HUES48 (cell line): ENCODE results near the gene LHFPL3.
"Not testable (repeated sequence)": the region's sequence is repeated elsewhere in the genome, so short reads cannot be mapped to it uniquely, and the experiment has no call there.

Source experiments
- H3K27ac ChIP-seq: one replicate; pipeline ENCODE4 v1.7.0; 2013; ENCODE audit warnings: low read depth, low read length, inconsistent platforms
- H3K27me3 ChIP-seq: 2 replicates; pipeline ENCODE4 v1.6.1; 2013; ENCODE audit warnings: mild to moderate bottlenecking, low read length; ENCODE audit not compliant: control insufficient read depth, insufficient read depth
- H3K36me3 ChIP-seq: 2 replicates; pipeline ENCODE4 v1.6.1; 2013; ENCODE audit warnings: low read length; ENCODE audit not compliant: control insufficient read depth, insufficient read depth
- H3K4me1 ChIP-seq: 2 replicates; pipeline ENCODE4 v1.6.1; 2013; ENCODE audit warnings: mild to moderate bottlenecking, low read length; ENCODE audit not compliant: control insufficient read depth, insufficient read depth
- H3K4me3 ChIP-seq: 2 replicates; pipeline ENCODE4 v1.5.1; 2013; ENCODE audit warnings: mild to moderate bottlenecking, low read depth, low read length
- H3K9ac ChIP-seq: 2 replicates; pipeline ENCODE4 v1.6.1; 2013; ENCODE audit warnings: mild to moderate bottlenecking, low read depth, low read length, moderate library complexity
- H3K9me3 ChIP-seq: 2 replicates; pipeline ENCODE4 v1.6.1; 2013; ENCODE audit warnings: low read length; ENCODE audit not compliant: control insufficient read depth, insufficient read depth

The LHFPL3 gene

GRCh38 chr7:104931181-104931781 is 602.9 kb downstream of the LHFPL3 start:
- H3K9ac ChIP-seq = no peak overlapping the region
- no peaks in the 10 kb centered on the region for H3K36me3 ChIP-seq
- H3K4me3 ChIP-seq = no peak overlapping the region
- peak overlapping the region; percentile 76 for H3K27ac ChIP-seq
- H3K27me3 ChIP-seq = no peaks in the 10 kb centered on the region
- H3K4me1 ChIP-seq = peaks cover 6% of the 10 kb centered on the region; the same call in 1 of the 2 replicates
- no peaks in the 10 kb centered on the region for H3K9me3 ChIP-seq

- H3K27ac ChIP-seq = no peak overlapping the region
- H3K9me3 ChIP-seq = no peaks in the 10 kb centered on the region
- no peaks in the 10 kb centered on the region for H3K27me3 ChIP-seq
- H3K4me1 ChIP-seq = peaks cover 6% of the 10 kb centered on the region; the same call in 1 of the 2 replicates
- H3K4me3 ChIP-seq = no peak overlapping the region
- H3K36me3 ChIP-seq = no peaks in the 10 kb centered on the region
- H3K9ac ChIP-seq = no peak overlapping the region
Observed at GRCh38 chr7:104933022-104933421, 604.6 kb downstream of the LHFPL3 start.

DNA sequence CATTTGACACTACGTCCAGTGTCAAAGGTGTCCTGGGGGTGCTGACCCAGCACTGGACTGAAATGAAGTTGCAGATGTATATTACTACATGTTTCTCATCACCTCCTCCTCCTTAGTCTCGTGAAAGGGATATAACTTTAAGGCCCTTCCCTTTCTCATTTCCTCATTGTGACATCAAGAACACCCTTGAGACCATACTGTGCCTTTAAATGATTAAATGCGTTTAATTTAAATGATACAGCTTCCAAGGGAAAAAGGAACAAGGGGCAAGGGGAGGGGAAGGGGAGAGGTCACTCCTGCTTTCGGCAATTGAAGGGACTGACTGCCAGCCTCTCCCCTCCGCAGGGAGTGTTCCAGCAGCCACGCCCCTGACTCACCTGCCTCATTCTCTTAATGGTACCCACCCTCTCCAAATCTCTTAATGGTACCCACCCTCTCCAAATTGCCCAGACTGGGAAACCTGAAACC is 605.2 kb downstream of the LHFPL3 start:
- Histone ChIP-seq H3K27ac (no peak overlapping the region), H3K4me3 (no peak overlapping the region), H3K36me3 (no peaks in the 10 kb centered on the region), H3K9me3 (no peaks in the 10 kb centered on the region), H3K9ac (no peak overlapping the region), H3K4me1 (peaks cover 6% of the 10 kb centered on the region; the same call in 1 of the 2 replicates), H3K27me3 (no peaks in the 10 kb centered on the region)

DNA sequence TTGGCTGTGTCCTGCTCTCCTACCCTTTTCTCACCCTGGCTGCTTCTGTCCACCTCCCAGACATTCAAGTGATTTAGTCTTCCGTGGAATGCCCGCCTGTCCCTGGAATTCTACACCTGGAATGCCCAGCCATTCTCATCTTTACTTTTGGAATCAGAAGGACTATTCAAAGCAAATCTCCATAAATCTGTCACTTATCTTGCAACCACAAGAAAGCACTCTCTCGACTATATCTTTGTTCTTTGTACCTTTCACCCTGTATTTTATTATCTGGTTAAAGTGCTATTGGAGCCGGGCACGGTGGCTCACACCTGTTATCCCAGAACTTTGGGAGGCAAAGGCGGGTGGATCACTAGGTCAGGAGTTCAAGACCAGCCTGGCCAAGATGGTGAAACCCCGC is 606.3 kb downstream of the LHFPL3 start:
- Histone ChIP-seq H3K27ac (no peak overlapping the region), H3K4me1 (peaks cover 6% of the 10 kb centered on the region; the same call in 1 of the 2 replicates), H3K36me3 (no peaks in the 10 kb centered on the region), H3K4me3 (no peak overlapping the region), H3K9ac (no peak overlapping the region), H3K27me3 (no peaks in the 10 kb centered on the region), H3K9me3 (no peaks in the 10 kb centered on the region)

GRCh38 chr7:104935276-104935675 is 606.9 kb downstream of the LHFPL3 start:
- no peak overlapping the region for H3K27ac ChIP-seq
- H3K4me1 ChIP-seq = peaks cover 6% of the 10 kb centered on the region; the same call in 1 of the 2 replicates

GRCh38 chr7:104936546-104936945 is 608.1 kb downstream of the LHFPL3 start:
- Histone ChIP-seq H3K36me3 (no peaks in the 10 kb centered on the region), H3K27me3 (no peaks in the 10 kb centered on the region), H3K9ac (no peak overlapping the region), H3K4me1 (peaks cover 6% of the 10 kb centered on the region; the same call in 1 of the 2 replicates), H3K4me3 (no peak overlapping the region), H3K27ac (no peak overlapping the region), H3K9me3 (no peaks in the 10 kb centered on the region)

More at GRCh38 chr7:104935276-104935675, 606.9 kb downstream of the LHFPL3 start:
- H3K9ac ChIP-seq = no peak overlapping the region
- no peaks in the 10 kb centered on the region for H3K36me3 ChIP-seq
- no peaks in the 10 kb centered on the region for H3K27me3 ChIP-seq
- H3K4me3 ChIP-seq = no peak overlapping the region
- H3K9me3 ChIP-seq = no peaks in the 10 kb centered on the region

- H3K9me3 ChIP-seq, H3K4me1 ChIP-seq, H3K27me3 ChIP-seq, H3K36me3 ChIP-seq, H3K4me3 ChIP-seq, H3K9ac ChIP-seq, H3K27ac ChIP-seq: not testable (repeated sequence)
Observed at GRCh38 chr7:104937489-104937888, 609.1 kb downstream of the LHFPL3 start.

- Histone ChIP-seq H3K9me3 (no peaks in the 10 kb centered on the region), H3K36me3 (no peaks in the 10 kb centered on the region), H3K27ac (no peak overlapping the region), H3K4me3 (no peak overlapping the region), H3K4me1 (peaks cover 3% of the 10 kb centered on the region; the same call in 1 of the 2 replicates), H3K27me3 (no peaks in the 10 kb centered on the region), H3K9ac (no peak overlapping the region)
Observed at GRCh38 chr7:104938741-104939390, 610.5 kb downstream of the LHFPL3 start.

DNA sequence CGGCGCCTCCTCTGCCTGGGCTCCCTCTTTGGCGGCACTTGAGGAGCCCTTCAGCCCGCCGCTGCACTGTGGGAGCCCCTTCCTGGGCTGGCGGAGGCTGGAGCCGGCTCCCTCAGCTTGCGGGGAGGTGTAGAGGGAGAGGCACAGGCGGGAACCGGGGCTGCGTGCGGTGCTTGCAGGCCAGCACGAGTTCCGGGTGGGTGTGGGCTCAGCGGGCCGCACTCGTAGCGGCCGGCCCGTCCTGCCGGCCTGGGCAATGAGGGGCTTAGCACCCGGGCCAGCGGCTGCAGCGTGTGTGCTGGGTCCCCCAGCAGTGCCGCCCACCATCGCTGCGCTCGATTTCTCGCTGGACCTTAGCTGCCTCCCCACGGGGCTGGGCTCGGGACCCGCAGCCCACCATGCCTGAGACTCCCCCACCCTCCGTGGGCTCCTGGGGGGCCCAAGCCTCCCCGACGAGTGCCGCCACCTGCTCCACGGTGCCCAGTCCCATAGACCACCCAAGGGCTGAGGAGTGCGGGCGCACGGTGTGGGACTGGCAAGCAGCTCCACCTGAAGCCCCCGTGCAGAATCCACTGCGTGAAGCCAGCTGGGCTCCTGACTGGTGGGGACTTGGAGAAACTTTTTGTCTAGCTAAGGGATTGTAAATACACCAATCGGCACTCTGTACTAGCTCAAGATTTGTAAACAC is 611.8 kb downstream of the LHFPL3 start:
- H3K4me3 ChIP-seq = no peak overlapping the region
- H3K4me1 ChIP-seq = peaks cover 5% of the 10 kb centered on the region; the same call in 1 of the 2 replicates
- H3K27ac ChIP-seq = no peak overlapping the region
- H3K9me3 ChIP-seq = no peaks in the 10 kb centered on the region
- H3K27me3 ChIP-seq = no peaks in the 10 kb centered on the region
- no peak overlapping the region for H3K9ac ChIP-seq
- H3K36me3 ChIP-seq = no peaks in the 10 kb centered on the region

GRCh38 chr7:104943502-104944343 is 615.3 kb downstream of the LHFPL3 start:
- H3K27ac ChIP-seq = peak overlapping the region; percentile 72
- H3K27me3 ChIP-seq = no peaks in the 10 kb centered on the region
- H3K36me3 ChIP-seq = no peaks in the 10 kb centered on the region
- H3K9me3 ChIP-seq = no peaks in the 10 kb centered on the region
- H3K9ac ChIP-seq = no peak overlapping the region
- H3K4me3 ChIP-seq = no peak overlapping the region
- H3K4me1 ChIP-seq = peaks cover 9% of the 10 kb centered on the region; the same call in 1 of the 2 replicates
